GM12878 (cell line): ENCODE results near the gene ANO6. TPM values are rescaled to one million over a fixed set of nuclear protein-coding genes. Genes with fewer than 3 reads are reported as not detected.

ENCODE experiments used
- ATAC-seq: fragments of 200-7000 bp; cut with Tn5 transposase; 3 replicates; pipeline ENCODE4 v1.9.1; 2020; ENCODE audit warnings: mild to moderate bottlenecking, moderate library complexity
- BruUV-seq: library from RNA; stranded (reverse); fragments of 400-500 nt; replicated peaks from 2 replicates; lab custom pipeline; 2021; lab: Mats Ljungman, UMichigan
- CTCF ChIA-PET: fragments of 300-600 bp; sonication (Branson Sonifier 250); formaldehyde crosslinking; extraction: SDS; loops from one replicate; lab custom pipeline; 2021; ENCODE audit warnings: inconsistent platforms; lab: Yijun Ruan, JAX
- POLR2A ChIA-PET: fragments of 350-600 bp; formaldehyde crosslinking; extraction: SDS; loops from one replicate; lab custom pipeline; 2021; ENCODE audit warnings: inconsistent platforms; lab: Charles Lee
- RAD21 ChIA-PET: fragments of 300-600 bp; sonication (Branson Sonifier 250); formaldehyde crosslinking; loops from one replicate; lab custom pipeline; 2023; ENCODE audit warnings: antibody characterized with exemption; ENCODE audit not compliant: unreplicated experiment; lab: Charles Lee
- SMC1A ChIA-PET: fragments of 300-600 bp; sonication (Branson Sonifier 250); formaldehyde crosslinking; loops from one replicate; lab custom pipeline; 2023; ENCODE audit not compliant: unreplicated experiment, uncharacterized antibody; lab: Charles Lee
- DNase-seq: peaks from one replicate; pipeline ENCODE4 v3.0.0-alpha.2; 2011; ENCODE audit warnings: low read depth, low spot score
- FAIRE-seq: peaks from 3 replicates; lab custom pipeline; 2011; peaks lifted over from hg19 to GRCh38; lab: Jason Lieb, UNC
- H2AFZ ChIP-seq: 2 replicates; pipeline ENCODE4 v1.6.0; 2011; ENCODE audit warnings: low read depth, low read length, control low read depth; ENCODE audit not compliant: control insufficient read depth
- H3K27ac ChIP-seq: 2 replicates; pipeline ENCODE4 v1.5.1; 2011; ENCODE audit warnings: control low read depth; ENCODE audit not compliant: control insufficient read depth, insufficient read depth
- H3K27me3 ChIP-seq, 2 experiments: replicated peaks in 1 of 2; 2 replicates each; pipeline versions ENCODE4 v1.6.0 to v1.6.1; 2011; ENCODE audit warnings: low read length in 1 of 2; ENCODE audit not compliant: control insufficient read depth in 2 of 2, insufficient read depth in 2 of 2
- H3K36me3 ChIP-seq, 2 experiments: 2 replicates each; pipeline ENCODE4 v1.5.1; 2011; ENCODE audit warnings: low read length in 1 of 2; ENCODE audit not compliant: control insufficient read depth in 2 of 2, insufficient read depth in 2 of 2
- H3K4me1 ChIP-seq: 2 replicates; pipeline ENCODE4 v1.6.1; 2011; ENCODE audit warnings: mild to moderate bottlenecking, low read length, moderate library complexity, mixed read lengths; ENCODE audit not compliant: control insufficient read depth, insufficient read depth
- H3K4me2 ChIP-seq: 2 replicates; pipeline ENCODE4 v1.6.0; 2011; ENCODE audit warnings: control low read depth; ENCODE audit not compliant: control insufficient read depth, insufficient read depth
- H3K4me3 ChIP-seq: fragments of 200-600 bp; sonication (generic); 2 replicates; pipeline ENCODE4 v1.5.1; 2016
- H3K79me2 ChIP-seq: 2 replicates; pipeline ENCODE4 v1.6.0; 2011; ENCODE audit warnings: low read length; ENCODE audit not compliant: control insufficient read depth, insufficient read depth
- H3K9ac ChIP-seq: 2 replicates; pipeline ENCODE4 v1.8.0; 2011; ENCODE audit warnings: low read length, control low read depth, mixed read lengths; ENCODE audit not compliant: control insufficient read depth, insufficient read depth
- H3K9me3 ChIP-seq: replicated peaks from 3 replicates; pipeline ENCODE4 v1.5.1; 2011; ENCODE audit warnings: mild to moderate bottlenecking, low read length; ENCODE audit not compliant: control insufficient read depth, insufficient read depth
- H4K20me1 ChIP-seq: 2 replicates; pipeline ENCODE4 v1.6.0; 2011; ENCODE audit not compliant: control insufficient read depth, insufficient read depth
- ATF3 ChIP-seq: IDR thresholded peaks from 2 replicates; pipeline ENCODE4 v1.6.1; 2011; ENCODE audit warnings: low read depth, mild to moderate bottlenecking, low read length, moderate library complexity, borderline replicate concordance; ENCODE audit errors: extremely low read depth
- REST ChIP-seq: IDR thresholded peaks from 2 replicates; pipeline ENCODE4 v1.6.1; 2012; ENCODE audit warnings: mild to moderate bottlenecking, low read depth, low read length
- WGBS: methylation state at CpG from one replicate; pipeline ENCODE4 v1.1.6; 2016; ENCODE audit warnings: low lambda C conversion rate; ENCODE audit not compliant: insufficient replicate concordance, insufficient coverage; ENCODE audit errors: missing lambda C conversion rate; 5-methylcytosine and 5-hydroxymethylcytosine counted together
- in situ Hi-C: fragments of 300-500 bp; cut with MboI; formaldehyde crosslinking; loops from 9 replicates; pipeline ENCODE4 v1.14.3; 2018; ENCODE audit warnings: mixed read lengths
- intact Hi-C: fragments of 100-400 bp; cut with micrococcal nuclease; formaldehyde crosslinking; loops from one replicate; pipeline ENCODE4 v1.14.2; 2022; ENCODE audit not compliant: unreplicated experiment
- polyA plus RNA-seq, 11 experiments: library from polyadenylated mRNA; depleted of rRNA in 4 of 11; unstranded in 6 of 11; stranded (reverse) in 5 of 11; fragments of >200 nt; fragmentation: Nextera tagmentation in 4 of 11; fragmentation: Illumina TruSeq in 1 of 11; extraction: Ambion mirVana in 4 of 11; extraction: Trizol in 1 of 11; gene quantifications; 1 replicate in 1 of 11; 2 replicates in 10 of 11; pipeline versions ENCODE4 v1.2.1 to v1.2.3, GENCODE V29; 2011 to 2016; ENCODE audit warnings: inconsistent platforms in 2 of 11, missing spikeins in 2 of 11, low read depth in 1 of 11
- total RNA-seq, 4 experiments: library from RNA; depleted of rRNA in 3 of 4; stranded (reverse); fragments of >200 nt in 3 of 4; fragmentation: Illumina TruSeq in 1 of 4; extraction: Trizol in 1 of 4; gene quantifications; 2 replicates each; pipeline versions ENCODE4 v1.2.1 to v1.2.3, GENCODE V29; 2013 to 2021

Gene ANO6
- total and polyA plus RNA-seq, 10 of the 15 experiments (the other 5 are each of a cell fraction or from before 2014, with no cell fraction given) = 4.6 to 30.3 (median 26.0) TPM

- Histone ChIP-seq H3K36me3 (no peaks in the 10 kb centered on the region), H2AFZ (no peak overlapping the region), H3K9me3 (no peaks in the 10 kb centered on the region), H3K4me2 (no peak overlapping the region), H4K20me1 (no peaks in the 10 kb centered on the region), H3K27me3 (no peaks in the 10 kb centered on the region), H3K4me1 (no peaks in the 10 kb centered on the region), H3K9ac (no peak overlapping the region), H3K4me3 (no peak overlapping the region), H3K27ac (no peak overlapping the region), H3K79me2 (no peaks in the 10 kb centered on the region)
- POLR2A ChIA-PET = no interaction called here
- SMC1A ChIA-PET = no interaction called here
- BruUV-seq = no TSS peak
- in situ Hi-C loops = no loop called here
- DNase-seq (no peak), ATAC-seq (no peak), FAIRE-seq (no peak)
- CTCF ChIA-PET = interaction anchor here (2.4 kb wide), 1 partner anchor 10 kb away, joined by 10 read pairs; no protein-coding TSS in a partner anchor
- RAD21 ChIA-PET = no interaction called here
- TF ChIP-seq REST = no peak
- intact Hi-C loops = no loop called here
- 100% methylated on average over 4 of the region's 4 CpGs for WGBS
Observed at GRCh38 chr12:45192707-45193106, 23.2 kb upstream of the ANO6 start.

GRCh38 chr12:45200491-45201043 lies 15.3 kb upstream of the ANO6 start:
- Histone ChIP-seq H3K4me3 (no peak overlapping the region), H3K27me3 (no peaks in the 10 kb centered on the region), H3K4me2 (peak overlapping the region; percentile 5; the same call in 1 of the 2 replicates), H3K9ac (no peak overlapping the region), H3K27ac (no peak overlapping the region), H4K20me1 (no peaks in the 10 kb centered on the region), H3K4me1 (peaks cover 3% of the 10 kb centered on the region), H2AFZ (no peak overlapping the region; the same call in 1 of the 2 replicates), H3K79me2 (no peaks in the 10 kb centered on the region), H3K9me3 (no peaks in the 10 kb centered on the region), H3K36me3 (no peaks in the 10 kb centered on the region)
- BruUV-seq = no TSS peak
- ChIA-PET CTCF (interaction anchor here (0.9 to 1.3 kb wide), 3 partner anchors 10 to 344 kb away, joined by 3 read pairs; no protein-coding TSS in a partner anchor), RAD21 (no interaction called here), POLR2A (interaction anchor here (0.6 kb wide), 1 partner anchor 88 kb away, joined by 4 read pairs; no protein-coding TSS in a partner anchor), SMC1A (interaction anchor here (2.5 kb wide), 1 partner anchor 10 kb away, joined by 10 read pairs; no protein-coding TSS in a partner anchor)
- TF ChIP-seq ATF3 = no peak
- FAIRE-seq (no peak), ATAC-seq (no peak), DNase-seq (no peak)
- in situ Hi-C loops (no loop called here), intact Hi-C loops (no loop called here)
- 29% methylated on average over 7 of the region's 7 CpGs for WGBS
